ENCODE results near the gene FLT4. TPM values are rescaled to one million over a fixed set of nuclear protein-coding genes. Genes with fewer than 3 reads are reported as not detected.
"Not testable (repeated sequence)": the region's sequence is repeated elsewhere in the genome, so short reads cannot be mapped to it uniquely, and the experiment has no call there.

The FLT4 gene
- total RNA-seq, 4 donors from 2014 or later = 22.5 to 35.5 (median 25.1) TPM

DNA sequence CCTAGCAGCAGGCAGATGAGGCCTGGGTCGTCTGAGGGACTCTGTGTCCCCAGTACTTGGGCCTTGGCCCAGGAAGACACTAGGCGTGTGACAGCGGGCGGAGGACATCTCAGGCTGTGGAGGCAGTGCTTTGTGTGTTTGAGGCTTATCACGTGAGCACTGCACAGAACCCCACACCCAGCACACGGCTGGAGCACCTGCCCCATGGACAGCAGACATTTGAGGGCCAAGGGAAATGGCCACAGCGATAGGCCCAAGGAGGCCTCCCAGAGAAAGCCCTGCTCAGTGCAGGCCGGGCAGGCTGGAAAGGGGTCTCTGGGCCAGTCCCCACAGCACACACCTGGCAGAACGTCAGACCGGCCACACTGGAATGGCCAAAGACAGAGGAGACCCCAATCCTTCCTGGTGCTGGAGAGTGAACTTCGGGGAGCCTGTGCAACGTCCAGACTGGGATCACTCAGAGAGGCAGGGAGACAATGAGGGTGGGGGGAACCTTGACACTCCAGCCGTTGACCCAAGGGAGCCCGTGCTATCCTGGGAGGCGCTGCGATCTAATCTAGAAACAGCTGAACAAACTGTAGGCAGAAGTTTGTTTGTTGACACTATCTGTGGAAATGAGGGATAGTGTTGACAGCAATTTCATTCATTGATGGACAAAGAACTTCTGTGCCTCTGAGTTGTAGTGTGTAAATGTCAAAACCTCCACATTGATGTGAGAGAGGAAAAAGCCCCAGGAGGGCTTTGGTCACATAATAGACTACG, 19.6 kb upstream of the FLT4 start:
- Histone ChIP-seq H3K9me3 (no peaks in the 10 kb centered on the region), H3K27me3 (peaks cover 0 to 7% of the 10 kb centered on the region in 2 donors), H3K27ac (no peak overlapping the region), H3K4me1 (no peaks in the 10 kb centered on the region), H3K36me3 (no peaks in the 10 kb centered on the region), H3K4me3 (no peak overlapping the region)
- intact Hi-C loops (cut with DNase I; ENCODE audit: low total_unique reads) = no loop called here
- no peak for DNase-seq
- TF ChIP-seq, protein P1, sequence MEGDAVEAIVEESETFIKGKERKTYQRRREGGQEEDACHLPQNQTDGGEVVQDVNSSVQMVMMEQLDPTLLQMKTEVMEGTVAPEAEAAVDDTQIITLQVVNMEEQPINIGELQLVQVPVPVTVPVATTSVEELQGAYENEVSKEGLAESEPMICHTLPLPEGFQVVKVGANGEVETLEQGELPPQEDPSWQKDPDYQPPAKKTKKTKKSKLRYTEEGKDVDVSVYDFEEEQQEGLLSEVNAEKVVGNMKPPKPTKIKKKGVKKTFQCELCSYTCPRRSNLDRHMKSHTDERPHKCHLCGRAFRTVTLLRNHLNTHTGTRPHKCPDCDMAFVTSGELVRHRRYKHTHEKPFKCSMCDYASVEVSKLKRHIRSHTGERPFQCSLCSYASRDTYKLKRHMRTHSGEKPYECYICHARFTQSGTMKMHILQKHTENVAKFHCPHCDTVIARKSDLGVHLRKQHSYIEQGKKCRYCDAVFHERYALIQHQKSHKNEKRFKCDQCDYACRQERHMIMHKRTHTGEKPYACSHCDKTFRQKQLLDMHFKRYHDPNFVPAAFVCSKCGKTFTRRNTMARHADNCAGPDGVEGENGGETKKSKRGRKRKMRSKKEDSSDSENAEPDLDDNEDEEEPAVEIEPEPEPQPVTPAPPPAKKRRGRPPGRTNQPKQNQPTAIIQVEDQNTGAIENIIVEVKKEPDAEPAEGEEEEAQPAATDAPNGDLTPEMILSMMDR (IDR thresholded peaks at IDR 0.05) = no peak
- TF ChIP-seq POLR2A (IDR thresholded peaks at IDR 0.05) = no peak

DNA sequence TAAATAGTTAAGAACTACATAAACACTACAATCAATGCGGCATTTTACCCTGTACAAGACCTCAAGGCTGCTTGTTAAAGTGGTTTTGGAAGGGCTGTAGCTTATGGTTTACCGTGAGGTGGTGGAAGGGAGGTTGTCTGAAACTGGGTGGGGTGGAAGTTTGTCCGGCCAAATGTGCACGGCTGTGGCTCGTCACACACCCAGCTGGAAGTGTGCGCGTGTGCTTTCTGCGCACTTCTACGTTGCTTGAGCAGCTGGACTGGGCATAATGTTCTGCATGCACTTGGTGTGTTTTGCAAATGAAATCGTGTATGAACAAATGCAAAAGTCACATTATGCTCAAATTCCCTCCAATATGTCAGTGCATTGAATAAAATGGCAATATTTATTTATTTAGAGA, 17.4 kb upstream of the FLT4 start:
- H3K9me3 ChIP-seq = no peaks in the 10 kb centered on the region

DNA sequence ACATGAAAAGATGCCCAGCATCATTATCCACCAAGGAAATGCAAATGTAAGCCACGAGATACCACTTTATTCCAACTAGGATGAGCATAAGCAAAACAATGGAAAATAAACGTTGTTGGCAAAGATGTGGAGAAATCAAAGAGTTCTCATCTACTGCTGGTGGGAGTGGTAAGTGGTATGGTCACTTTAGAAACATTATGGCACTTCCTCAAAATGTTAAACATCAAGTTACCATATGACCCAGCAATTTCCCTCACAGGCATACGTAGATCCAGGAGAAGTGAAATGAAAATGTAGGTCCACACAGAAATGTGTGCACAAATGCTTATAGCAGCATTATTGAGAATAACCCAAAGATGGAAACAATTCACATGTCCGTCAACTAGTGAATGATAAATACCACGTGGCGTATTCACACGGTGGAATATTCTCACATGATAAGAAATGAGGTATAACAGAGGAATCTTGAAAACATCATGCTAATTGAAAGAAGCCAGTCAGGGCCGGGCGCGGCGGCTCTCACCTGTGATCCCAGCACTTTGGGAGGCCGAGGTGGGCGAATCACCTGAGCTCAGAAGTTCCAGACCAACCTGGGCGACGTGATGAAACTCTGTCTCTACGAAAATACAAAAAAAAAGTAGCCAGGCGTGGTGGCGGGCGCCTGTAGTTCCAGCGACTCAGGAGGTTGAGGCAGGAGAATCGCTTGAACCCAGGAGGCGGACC, 16.4 kb upstream of the FLT4 start:
- intact Hi-C loops (cut with DNase I; ENCODE audit: low total_unique reads) = no loop called here
- Histone ChIP-seq H3K4me3 (no peak overlapping the region), H3K9me3 (no peaks in the 10 kb centered on the region), H3K27me3 (no peaks in the 10 kb centered on the region), H3K27ac (no peak overlapping the region), H3K4me1 (no peaks in the 10 kb centered on the region), H3K36me3 (no peaks in the 10 kb centered on the region)
- no peak for DNase-seq
- TF ChIP-seq POLR2A (IDR thresholded peaks at IDR 0.05) = no peak
- TF ChIP-seq, protein P1 (IDR thresholded peaks at IDR 0.05) = no peak

More for the DNA sequence above, 17.4 kb upstream of the FLT4 start:
- no peak overlapping the region for H3K4me3 ChIP-seq
- intact Hi-C loops (cut with DNase I; ENCODE audit: low total_unique reads) = no loop called here
- H3K4me1 ChIP-seq = no peaks in the 10 kb centered on the region
- H3K27me3 ChIP-seq = no peaks in the 10 kb centered on the region
- no peak for TF ChIP-seq POLR2A (IDR thresholded peaks at IDR 0.05)
- TF ChIP-seq, protein P1 (IDR thresholded peaks at IDR 0.05) = no peak
- no peak overlapping the region for H3K27ac ChIP-seq
- no peaks in the 10 kb centered on the region for H3K36me3 ChIP-seq
- no peak for DNase-seq

DNA sequence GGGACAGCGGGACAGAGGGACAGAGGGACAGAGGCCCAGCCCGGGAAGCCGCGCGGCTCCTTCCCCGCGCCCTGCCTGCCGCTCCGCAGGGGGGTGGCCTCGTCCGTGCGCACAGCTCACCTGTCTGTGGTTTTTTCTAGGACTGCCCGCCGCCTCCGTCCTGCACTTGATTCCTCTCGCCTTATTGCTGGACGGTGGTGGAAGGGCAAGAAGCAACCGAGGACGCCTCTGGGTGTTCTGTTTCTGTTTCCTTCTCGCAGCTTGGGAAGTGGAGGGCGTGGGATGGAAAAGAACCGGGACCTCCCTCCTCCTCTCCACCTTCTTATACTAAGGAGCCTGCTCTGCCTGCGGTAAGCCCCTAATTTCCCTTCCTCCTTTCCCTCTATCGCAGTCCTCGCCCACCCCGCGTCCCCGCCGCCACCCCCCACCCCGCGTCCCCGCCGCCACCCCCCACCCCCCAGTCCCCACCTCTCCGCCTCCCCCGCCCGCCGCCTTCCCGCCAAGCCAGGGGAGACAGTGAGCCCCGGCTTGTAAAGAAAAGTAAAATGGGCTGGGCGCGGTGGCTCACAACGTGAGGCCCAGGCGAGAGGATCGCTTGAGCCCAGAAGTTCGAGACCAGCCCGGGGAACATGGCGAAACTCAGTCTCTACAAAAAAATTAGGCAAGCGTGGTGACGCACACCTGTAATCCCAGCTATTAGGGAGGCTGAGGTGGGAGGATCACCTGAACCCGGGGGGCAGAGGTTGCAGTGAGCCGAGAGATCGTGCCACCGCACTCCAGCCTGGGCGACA, 9.6 kb upstream of the FLT4 start:
- no peak for DNase-seq
- no peaks in the 10 kb centered on the region for H3K36me3 ChIP-seq
- H3K4me3 ChIP-seq = no peak overlapping the region
- no peaks in the 10 kb centered on the region for H3K9me3 ChIP-seq
- intact Hi-C loops (cut with DNase I; ENCODE audit: low total_unique reads) = no loop called here
- no peak overlapping the region for H3K27ac ChIP-seq
- no peaks in the 10 kb centered on the region for H3K4me1 ChIP-seq
- H3K27me3 ChIP-seq = no peaks in the 10 kb centered on the region
- TF ChIP-seq, protein P1 (IDR thresholded peaks at IDR 0.05) = no peak
- no peak for TF ChIP-seq POLR2A (IDR thresholded peaks at IDR 0.05)

DNA sequence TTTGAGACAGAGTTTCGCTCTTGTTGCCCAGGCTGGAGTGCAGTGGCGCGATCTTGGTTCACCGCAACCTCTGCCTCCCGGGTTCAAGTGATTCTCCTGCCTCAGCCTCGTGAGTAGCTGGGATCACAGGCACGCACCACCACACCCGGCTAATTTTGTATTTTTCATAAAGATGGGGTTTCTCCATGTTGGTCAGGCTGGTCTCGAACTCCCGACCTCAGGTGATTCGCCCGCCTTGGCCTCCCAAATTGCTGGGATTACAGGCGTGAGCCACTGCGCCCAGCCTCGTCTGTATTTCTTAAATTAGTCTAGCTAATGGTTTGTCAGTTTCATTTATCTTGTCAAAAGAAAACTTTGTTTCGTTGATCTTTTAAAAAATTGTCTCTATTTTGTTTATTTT, 5.8 kb upstream of the FLT4 start:
- DNase-seq; H3K4me1 ChIP-seq; H3K27me3 ChIP-seq; H3K36me3 ChIP-seq; H3K27ac ChIP-seq; H3K9me3 ChIP-seq; H3K4me3 ChIP-seq; intact Hi-C loops (cut with DNase I; ENCODE audit: low total_unique reads): not testable (repeated sequence)
